Neutrophil (primary cell): ENCODE measurements around the gene KRTAP12-4.
"Not testable (repeated sequence)": the region's sequence is repeated elsewhere in the genome, so short reads cannot be mapped to it uniquely, and the experiment has no call there.

ENCODE experiments used
- H3K27ac ChIP-seq: fragments of 200-600 bp; sonication (generic); 2 replicates; pipeline ENCODE4 v1.5.1; 2016; ENCODE audit warnings: mild to moderate bottlenecking, moderate library complexity
- H3K27me3 ChIP-seq: fragments of 200-600 bp; sonication (generic); 2 replicates; pipeline ENCODE4 v1.6.0; 2016; ENCODE audit warnings: mild to moderate bottlenecking
- H3K36me3 ChIP-seq: fragments of 200-600 bp; sonication (generic); 2 replicates; pipeline ENCODE4 v1.5.1; 2017
- H3K4me1 ChIP-seq, 2 experiments: fragments of 200-600 bp in 1 of 2; sonication (generic) in 1 of 2; 1 replicate in 1 of 2; 2 replicates in 1 of 2; pipeline versions ENCODE4 v1.5.1 to v1.6.1; 2013 to 2016; ENCODE audit warnings: low read depth in 1 of 2, low read length in 1 of 2, mild to moderate bottlenecking in 1 of 2, moderate library complexity in 1 of 2; ENCODE audit not compliant: control insufficient read depth in 1 of 2, insufficient read depth in 1 of 2
- H3K4me3 ChIP-seq, 2 experiments: fragments of 200-600 bp in 1 of 2; sonication (generic) in 1 of 2; 1 replicate in 1 of 2; 2 replicates in 1 of 2; pipeline ENCODE4 v1.5.1; 2013 to 2016; ENCODE audit warnings: low read depth in 1 of 2, low read length in 1 of 2, mild to moderate bottlenecking in 1 of 2, moderate library complexity in 1 of 2
- H3K9me3 ChIP-seq: fragments of 200-600 bp; sonication (generic); 2 replicates; pipeline ENCODE4 v1.5.1; 2016
- TF ChIP-seq, protein P1 (sequence below): fragments of 200-600 bp; sonication (generic); IDR thresholded peaks from 2 replicates; pipeline ENCODE4 v1.5.1; 2016; ENCODE audit warnings: antibody characterized with exemption

KRTAP12-4 gene

DNA sequence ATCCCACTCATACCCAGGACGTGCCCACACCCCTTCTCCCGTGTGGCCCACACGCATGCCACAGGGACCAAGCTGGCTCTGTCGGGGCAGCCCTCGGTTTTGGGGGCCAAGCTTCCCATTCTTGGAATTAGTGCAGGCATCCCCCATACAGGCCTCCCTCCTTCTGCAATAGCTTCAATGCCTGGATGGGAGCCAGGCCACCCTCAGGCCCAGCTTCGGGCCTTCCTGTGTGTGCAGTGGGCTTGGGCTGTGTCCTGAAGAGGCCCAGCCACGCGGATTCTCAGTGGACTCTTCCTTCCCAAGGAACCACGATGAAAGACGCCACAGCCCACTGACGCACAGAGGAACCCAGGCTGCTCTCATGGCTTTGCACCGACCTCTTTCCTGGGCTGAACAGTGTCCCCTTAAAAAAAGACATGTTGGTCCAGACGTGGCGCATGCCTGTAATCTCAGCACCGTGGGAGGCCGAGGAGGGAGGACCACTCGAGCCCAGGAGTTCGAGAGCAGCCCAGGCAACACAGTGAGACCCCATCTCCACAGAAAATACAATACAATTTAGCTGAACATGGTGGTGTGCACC, 4.8 kb downstream of the KRTAP12-4 start:
- TF ChIP-seq, protein P1, sequence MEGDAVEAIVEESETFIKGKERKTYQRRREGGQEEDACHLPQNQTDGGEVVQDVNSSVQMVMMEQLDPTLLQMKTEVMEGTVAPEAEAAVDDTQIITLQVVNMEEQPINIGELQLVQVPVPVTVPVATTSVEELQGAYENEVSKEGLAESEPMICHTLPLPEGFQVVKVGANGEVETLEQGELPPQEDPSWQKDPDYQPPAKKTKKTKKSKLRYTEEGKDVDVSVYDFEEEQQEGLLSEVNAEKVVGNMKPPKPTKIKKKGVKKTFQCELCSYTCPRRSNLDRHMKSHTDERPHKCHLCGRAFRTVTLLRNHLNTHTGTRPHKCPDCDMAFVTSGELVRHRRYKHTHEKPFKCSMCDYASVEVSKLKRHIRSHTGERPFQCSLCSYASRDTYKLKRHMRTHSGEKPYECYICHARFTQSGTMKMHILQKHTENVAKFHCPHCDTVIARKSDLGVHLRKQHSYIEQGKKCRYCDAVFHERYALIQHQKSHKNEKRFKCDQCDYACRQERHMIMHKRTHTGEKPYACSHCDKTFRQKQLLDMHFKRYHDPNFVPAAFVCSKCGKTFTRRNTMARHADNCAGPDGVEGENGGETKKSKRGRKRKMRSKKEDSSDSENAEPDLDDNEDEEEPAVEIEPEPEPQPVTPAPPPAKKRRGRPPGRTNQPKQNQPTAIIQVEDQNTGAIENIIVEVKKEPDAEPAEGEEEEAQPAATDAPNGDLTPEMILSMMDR = no peak
- no peaks in the 10 kb centered on the region for H3K9me3 ChIP-seq
- peaks cover 17% of the 10 kb centered on the region for H3K27me3 ChIP-seq
- no peaks in the 10 kb centered on the region for H3K4me1 ChIP-seq
- no peaks in the 10 kb centered on the region for H3K36me3 ChIP-seq
- H3K4me3 ChIP-seq = no peak overlapping the region
- no peak overlapping the region for H3K27ac ChIP-seq

DNA sequence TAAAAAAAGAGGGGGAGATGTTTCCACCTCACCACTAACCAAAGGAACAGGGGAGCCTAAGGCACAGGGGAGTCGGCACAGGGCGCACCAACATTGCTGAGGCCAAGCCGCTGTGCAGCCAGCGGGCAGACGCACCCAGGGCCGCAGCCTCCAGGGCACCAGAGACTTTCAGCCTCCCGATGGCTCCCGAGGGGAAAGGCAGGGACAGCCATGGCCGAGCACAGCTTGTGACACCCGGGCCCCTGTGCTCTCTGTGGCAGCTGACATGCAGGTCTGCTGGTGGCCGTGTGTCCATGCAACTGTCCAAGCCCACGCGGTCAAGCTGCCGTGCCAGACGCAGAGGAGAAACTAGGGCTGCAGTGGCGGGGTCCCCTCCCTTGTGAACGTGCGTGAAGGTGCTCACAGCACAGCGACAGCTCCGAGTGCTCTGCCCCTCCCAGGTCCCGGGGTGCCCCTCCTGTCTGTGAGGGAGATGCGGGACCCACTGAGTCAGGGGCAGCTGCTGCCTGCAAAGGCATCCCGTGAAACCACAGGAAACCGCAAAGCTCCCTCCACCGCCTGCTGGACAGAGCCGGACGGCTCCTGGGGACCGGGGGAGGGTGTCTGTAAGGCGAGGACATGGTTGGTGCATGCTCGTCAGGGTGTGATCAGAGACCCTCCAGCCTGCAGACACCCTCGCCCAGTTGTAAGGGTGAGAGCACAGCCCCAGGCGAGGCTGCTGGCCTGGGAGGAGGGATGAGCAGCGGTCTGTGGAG, 5.7 kb downstream of the KRTAP12-4 start:
- Histone ChIP-seq H3K4me3 (no peak overlapping the region), H3K36me3 (no peaks in the 10 kb centered on the region)
- TF ChIP-seq, protein P1 = no peak

DNA sequence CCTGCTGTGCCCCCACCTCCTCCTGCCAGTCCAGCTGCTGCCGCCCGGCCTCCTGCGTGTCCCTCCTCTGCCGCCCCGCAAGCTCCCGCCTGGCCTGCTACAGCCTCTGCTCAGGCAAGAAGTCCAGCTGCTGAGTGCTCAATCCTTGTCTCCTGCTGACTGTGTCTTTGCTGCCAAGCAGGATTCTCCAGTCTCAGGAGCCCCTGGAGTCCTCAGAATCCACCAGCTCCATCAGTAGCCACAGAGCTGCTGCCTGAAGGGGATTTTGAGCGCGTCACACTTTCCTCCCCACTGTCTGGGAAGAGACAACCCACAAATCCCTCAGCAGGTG, 7.3 kb downstream of the KRTAP12-4 start:
- TF ChIP-seq, protein P1 = no peak
- Histone ChIP-seq H3K9me3 (peaks cover 3% of the 10 kb centered on the region), H3K4me3 (no peak overlapping the region), H3K4me1 (no peaks in the 10 kb centered on the region), H3K36me3 (no peaks in the 10 kb centered on the region), H3K27me3 (peaks cover 17% of the 10 kb centered on the region), H3K27ac (no peak overlapping the region)

More for the DNA sequence above, 5.7 kb downstream of the KRTAP12-4 start:
- Histone ChIP-seq H3K4me1 (no peaks in the 10 kb centered on the region), H3K27ac (no peak overlapping the region), H3K9me3 (peaks cover 3% of the 10 kb centered on the region), H3K27me3 (peaks cover 17% of the 10 kb centered on the region)

DNA sequence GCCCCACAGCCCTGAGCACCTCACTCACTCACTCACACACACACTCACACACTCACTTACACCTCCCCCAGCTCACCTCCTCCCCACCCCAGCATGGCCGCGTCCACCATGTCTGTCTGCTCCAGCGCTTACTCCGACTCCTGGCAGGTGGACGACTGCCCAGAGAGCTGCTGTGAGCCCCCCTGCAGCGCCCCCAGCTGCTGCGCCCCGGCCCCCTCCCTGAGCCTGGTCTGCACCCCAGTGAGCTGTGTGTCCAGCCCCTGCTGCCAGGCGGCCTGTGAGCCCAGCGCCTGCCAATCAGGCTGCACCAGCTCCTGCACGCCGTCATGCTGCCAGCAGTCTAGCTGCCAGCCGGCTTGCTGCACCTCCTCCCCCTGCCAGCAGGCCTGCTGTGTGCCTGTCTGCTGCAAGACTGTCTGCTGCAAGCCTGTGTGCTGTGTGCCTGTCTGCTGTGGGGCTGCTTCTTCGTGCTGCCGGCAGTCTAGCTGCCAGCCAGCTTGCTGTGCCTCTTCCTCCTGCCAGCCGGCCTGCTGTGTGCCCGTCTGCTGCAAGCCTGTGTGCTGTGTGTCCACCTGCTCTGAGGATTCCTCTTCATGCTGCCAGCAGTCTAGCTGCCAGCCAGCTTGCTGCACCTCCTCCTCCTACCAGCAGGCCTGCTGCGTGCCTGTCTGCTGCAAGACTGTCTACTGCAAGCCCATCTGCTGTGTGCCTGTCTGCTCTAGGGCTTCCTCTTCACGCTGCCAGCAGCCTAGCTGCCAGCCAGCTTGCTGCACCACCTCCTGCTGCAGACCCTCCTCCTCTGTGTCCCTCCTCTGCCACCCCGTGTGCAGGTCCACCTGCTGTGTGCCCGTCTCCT, 7.9 kb downstream of the KRTAP12-4 start, which contains the start of gene KRTAP10-11:
Gene KRTAP10-11 (plus strand): TSS at position 49 of the 856 bp plus-strand sequence. CDS start 45 bp downstream, at position 94.
- H3K36me3 ChIP-seq, H3K9me3 ChIP-seq, H3K4me3 ChIP-seq, H3K27ac ChIP-seq, H3K4me1 ChIP-seq: not testable (repeated sequence)
- H3K27me3 ChIP-seq = peaks cover 17% of the 10 kb centered on the region

DNA sequence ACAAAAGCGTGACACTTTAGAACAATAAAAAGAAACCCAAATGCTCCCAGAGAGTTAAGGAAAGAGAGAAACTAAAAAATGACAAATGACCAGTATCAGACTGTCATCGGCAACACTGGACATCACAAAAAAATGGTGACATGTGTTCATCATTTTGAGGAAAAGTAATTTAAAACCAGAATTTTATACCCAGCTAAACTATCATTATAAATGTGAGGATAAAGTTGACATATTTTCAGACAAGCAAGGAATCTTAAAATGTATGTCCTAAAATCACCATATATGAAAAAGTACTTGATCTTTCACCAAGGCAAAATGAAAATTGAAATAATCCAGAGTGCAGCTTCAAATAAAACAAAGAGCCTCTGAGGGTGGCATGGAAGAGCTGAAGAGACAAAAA, 9.6 kb downstream of the KRTAP12-4 start:
- no peaks in the 10 kb centered on the region for H3K4me1 ChIP-seq

More for the DNA sequence above, 9.6 kb downstream of the KRTAP12-4 start:
- Histone ChIP-seq H3K36me3 (no peaks in the 10 kb centered on the region), H3K9me3 (peaks cover 3% of the 10 kb centered on the region), H3K27ac (no peak overlapping the region), H3K4me3 (no peak overlapping the region), H3K27me3 (peaks cover 17% of the 10 kb centered on the region)
- TF ChIP-seq, protein P1 = no peak
